Fibroblast of lung (primary cell): ENCODE measurements around the gene PRKAB1. TPM values are rescaled to one million over a fixed set of nuclear protein-coding genes. Genes with fewer than 3 reads are reported as not detected.

ENCODE experiments used
- DNase-seq, 2 donors: peaks; one replicate each; pipeline versions ENCODE4 v3.0.0 to v3.0.0-alpha.2; 2010; ENCODE audit warnings: low read depth in 2 of 2
- H2AFZ ChIP-seq: 2 replicates; pipeline ENCODE4 v1.5.1; 2012; ENCODE audit warnings: low read length, control low read depth, inconsistent platforms
- H3K27ac ChIP-seq: 2 replicates; pipeline ENCODE4 v1.5.1; 2011; ENCODE audit warnings: low read length, control low read depth; ENCODE audit not compliant: insufficient read depth
- H3K27me3 ChIP-seq: 2 replicates; pipeline ENCODE4 v1.5.1; 2011; ENCODE audit warnings: mild to moderate bottlenecking, low read length; ENCODE audit not compliant: control insufficient read depth, insufficient read depth
- H3K36me3 ChIP-seq: 2 replicates; pipeline ENCODE4 v1.5.1; 2011; ENCODE audit warnings: low read length; ENCODE audit not compliant: control insufficient read depth, insufficient read depth
- H3K4me1 ChIP-seq: 2 replicates; pipeline ENCODE4 v1.5.1; 2011; ENCODE audit warnings: low read length; ENCODE audit not compliant: control insufficient read depth, insufficient read depth; ENCODE audit errors: extremely low read depth
- H3K4me2 ChIP-seq: 2 replicates; pipeline ENCODE4 v1.5.1; 2011; ENCODE audit warnings: low read length, control low read depth; ENCODE audit not compliant: insufficient read depth; ENCODE audit errors: extremely low read depth
- H3K4me3 ChIP-seq, 4 experiments: fragments of 200-600 bp in 1 of 4; sonication (generic) in 1 of 4; replicated peaks in 1 of 4; 2 replicates each; pipeline ENCODE4 v1.5.1; 2011 to 2016; ENCODE audit warnings: low read length in 4 of 4, low read depth in 3 of 4, mild to moderate bottlenecking in 3 of 4, control low read depth in 2 of 4, inconsistent platforms in 1 of 4, mixed read lengths in 1 of 4; ENCODE audit not compliant: insufficient read depth in 1 of 4; ENCODE audit errors: control extremely low read depth in 1 of 4
- H3K79me2 ChIP-seq: 2 replicates; pipeline ENCODE4 v1.5.1; 2012; ENCODE audit warnings: mild to moderate bottlenecking, low read length, inconsistent platforms; ENCODE audit not compliant: control insufficient read depth, insufficient read depth
- H3K9ac ChIP-seq: 2 replicates; pipeline ENCODE4 v1.5.1; 2011; ENCODE audit warnings: mild to moderate bottlenecking, low read length, control low read depth; ENCODE audit not compliant: insufficient read depth
- H3K9me3 ChIP-seq: 2 replicates; pipeline ENCODE4 v1.5.1; 2012; ENCODE audit warnings: low read depth, low read length; ENCODE audit not compliant: control insufficient read depth, insufficient read depth
- H4K20me1 ChIP-seq: 2 replicates; pipeline ENCODE4 v1.5.1; 2011; ENCODE audit warnings: low read length; ENCODE audit not compliant: control insufficient read depth, insufficient read depth; ENCODE audit errors: extremely low read depth
- EZH2 ChIP-seq: IDR thresholded peaks from 2 replicates; pipeline ENCODE4 v1.5.1; 2012; ENCODE audit warnings: low read length, control low read depth, mild to moderate bottlenecking; ENCODE audit errors: missing control alignments
- polyA plus RNA-seq, 2 donors: library from polyadenylated mRNA; depleted of rRNA in 1 of 2; stranded (reverse) in 1 of 2; unstranded in 1 of 2; fragments of >200 nt; gene quantifications; 2 replicates each; pipeline ENCODE4 v1.2.1, GENCODE V29; 2011 to 2012; ENCODE audit warnings: missing spikeins in 1 of 2
- total RNA-seq: library from RNA; depleted of rRNA; stranded (reverse); fragments of >200 nt; gene quantifications from 2 replicates; pipeline ENCODE4 v1.2.1, GENCODE V29; 2014
- TF ChIP-seq, protein P1 (sequence below), 2 donors: IDR thresholded peaks in 1 of 2; conservative IDR thresholded peaks in 1 of 2; 1 replicate in 1 of 2; 2 replicates in 1 of 2; pipeline ENCODE4 v1.5.1; 2011 to 2012; ENCODE audit warnings: low read length in 2 of 2, control low read depth in 1 of 2, inconsistent platforms in 1 of 2, low read depth in 1 of 2, mild to moderate bottlenecking in 1 of 2

Gene PRKAB1
- total and polyA plus RNA-seq, 2 donors (not counting 1 experiment from before 2014, with no cell fraction given) = 17.0 to 23.8 TPM

GRCh38 chr12:119686355-119686754 is 18.4 kb downstream of the PRKAB1 start:
- Histone ChIP-seq H3K79me2 (no peaks in the 10 kb centered on the region), H3K4me1 (no peaks in the 10 kb centered on the region), H3K36me3 (peaks cover 15% of the 10 kb centered on the region)

DNA sequence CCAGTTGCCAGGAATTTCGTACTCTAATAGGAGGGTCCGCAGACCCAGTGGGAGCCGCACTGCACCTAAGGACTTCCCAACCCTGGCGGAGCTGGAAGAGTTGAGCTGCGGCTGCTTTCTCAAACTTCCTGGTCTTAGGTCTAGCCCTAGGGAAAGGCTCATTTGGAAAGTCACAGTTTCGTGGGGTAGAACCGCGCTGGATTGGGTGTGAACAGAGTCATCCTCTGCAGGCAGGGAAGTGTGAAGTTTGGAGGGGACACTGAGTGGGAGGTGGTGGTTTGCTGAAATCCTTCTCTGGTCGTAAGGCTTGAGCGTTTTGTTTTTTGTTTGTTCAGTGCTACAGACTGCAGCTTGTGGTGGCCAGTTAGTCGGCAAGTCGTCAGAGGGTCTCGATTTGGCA is 18.8 kb downstream of the PRKAB1 start:
- DNase-seq = no peak
- Histone ChIP-seq H4K20me1 (no peaks in the 10 kb centered on the region), H3K36me3 (peaks cover 15% of the 10 kb centered on the region), H3K4me2 (no peak overlapping the region), H3K27ac (no peak overlapping the region), H3K9ac (no peak overlapping the region), H3K4me1 (no peaks in the 10 kb centered on the region), H3K27me3 (no peaks in the 10 kb centered on the region), H2AFZ (no peak overlapping the region), H3K4me3 (no peak overlapping the region), H3K9me3 (no peaks in the 10 kb centered on the region), H3K79me2 (no peaks in the 10 kb centered on the region)
- TF ChIP-seq, protein P1, sequence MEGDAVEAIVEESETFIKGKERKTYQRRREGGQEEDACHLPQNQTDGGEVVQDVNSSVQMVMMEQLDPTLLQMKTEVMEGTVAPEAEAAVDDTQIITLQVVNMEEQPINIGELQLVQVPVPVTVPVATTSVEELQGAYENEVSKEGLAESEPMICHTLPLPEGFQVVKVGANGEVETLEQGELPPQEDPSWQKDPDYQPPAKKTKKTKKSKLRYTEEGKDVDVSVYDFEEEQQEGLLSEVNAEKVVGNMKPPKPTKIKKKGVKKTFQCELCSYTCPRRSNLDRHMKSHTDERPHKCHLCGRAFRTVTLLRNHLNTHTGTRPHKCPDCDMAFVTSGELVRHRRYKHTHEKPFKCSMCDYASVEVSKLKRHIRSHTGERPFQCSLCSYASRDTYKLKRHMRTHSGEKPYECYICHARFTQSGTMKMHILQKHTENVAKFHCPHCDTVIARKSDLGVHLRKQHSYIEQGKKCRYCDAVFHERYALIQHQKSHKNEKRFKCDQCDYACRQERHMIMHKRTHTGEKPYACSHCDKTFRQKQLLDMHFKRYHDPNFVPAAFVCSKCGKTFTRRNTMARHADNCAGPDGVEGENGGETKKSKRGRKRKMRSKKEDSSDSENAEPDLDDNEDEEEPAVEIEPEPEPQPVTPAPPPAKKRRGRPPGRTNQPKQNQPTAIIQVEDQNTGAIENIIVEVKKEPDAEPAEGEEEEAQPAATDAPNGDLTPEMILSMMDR (conservative IDR thresholded peaks at IDR 0.05 in 1 of 2, IDR thresholded peaks at IDR 0.05 in 1 of 2; ENCODE audit: low read depth in 1 of 2, low read length in 2 of 2) = no peak
- no peak for TF ChIP-seq EZH2

More at GRCh38 chr12:119686355-119686754, 18.4 kb downstream of the PRKAB1 start:
- no peak overlapping the region for H2AFZ ChIP-seq
- H3K9me3 ChIP-seq = no peaks in the 10 kb centered on the region
- H3K27me3 ChIP-seq = no peaks in the 10 kb centered on the region
- no peak overlapping the region for H3K4me3 ChIP-seq
- no peak overlapping the region for H3K4me2 ChIP-seq
- H3K9ac ChIP-seq = no peak overlapping the region
- TF ChIP-seq, protein P1 (conservative IDR thresholded peaks at IDR 0.05 in 1 of 2, IDR thresholded peaks at IDR 0.05 in 1 of 2; ENCODE audit: low read depth in 1 of 2, low read length in 2 of 2) = no peak
- no peak for TF ChIP-seq EZH2
- no peak overlapping the region for H3K27ac ChIP-seq
- H4K20me1 ChIP-seq = no peaks in the 10 kb centered on the region
- DNase-seq = no peak

GRCh38 chr12:119687406-119687805 is 19.5 kb downstream of the PRKAB1 start:
- DNase-seq = no peak
- Histone ChIP-seq H3K27me3 (no peaks in the 10 kb centered on the region), H3K9me3 (no peaks in the 10 kb centered on the region), H3K4me1 (peaks cover under 1% of the 10 kb centered on the region), H3K27ac (no peak overlapping the region), H4K20me1 (no peaks in the 10 kb centered on the region), H3K36me3 (peaks cover 13% of the 10 kb centered on the region), H3K79me2 (no peaks in the 10 kb centered on the region), H3K4me2 (no peak overlapping the region), H2AFZ (peak overlapping the region; percentile 22), H3K9ac (no peak overlapping the region), H3K4me3 (no peak overlapping the region)
- no peak for TF ChIP-seq EZH2
- TF ChIP-seq, protein P1 (conservative IDR thresholded peaks at IDR 0.05 in 1 of 2, IDR thresholded peaks at IDR 0.05 in 1 of 2; ENCODE audit: low read depth in 1 of 2, low read length in 2 of 2) = no peak
